ENCODE measurements around the gene GOLGA6D.
"Not testable (repeated sequence)": the region's sequence is repeated elsewhere in the genome, so short reads cannot be mapped to it uniquely, and the experiment has no call there.

GOLGA6D gene

GRCh38 chr15:75335313-75335704 lies 52.7 kb downstream of the GOLGA6D start:
- Histone ChIP-seq H3K27me3 (ENCODE audit: insufficient read depth, low read length) (no peaks in the 10 kb centered on the region), H3K4me3 (ENCODE audit: low read depth, low read length) (peak overlapping the region; percentile 89), H3K79me2 (ENCODE audit: control insufficient read depth, insufficient read depth, low read length, unreplicated experiment) (peaks cover 12% of the 10 kb centered on the region), H3K27ac (ENCODE audit: low read depth, low read length) (peak overlapping the region; percentile 34; the same call in 1 of the 2 replicates), H2AFZ (ENCODE audit: low read length, unreplicated experiment) (peak overlapping the region; percentile 90), H3K36me3 (ENCODE audit: insufficient read depth, low read length) (no peaks in the 10 kb centered on the region), H3K4me1 (ENCODE audit: control insufficient read depth, insufficient read depth, low read length, unreplicated experiment) (peaks cover 9% of the 10 kb centered on the region)

DNA sequence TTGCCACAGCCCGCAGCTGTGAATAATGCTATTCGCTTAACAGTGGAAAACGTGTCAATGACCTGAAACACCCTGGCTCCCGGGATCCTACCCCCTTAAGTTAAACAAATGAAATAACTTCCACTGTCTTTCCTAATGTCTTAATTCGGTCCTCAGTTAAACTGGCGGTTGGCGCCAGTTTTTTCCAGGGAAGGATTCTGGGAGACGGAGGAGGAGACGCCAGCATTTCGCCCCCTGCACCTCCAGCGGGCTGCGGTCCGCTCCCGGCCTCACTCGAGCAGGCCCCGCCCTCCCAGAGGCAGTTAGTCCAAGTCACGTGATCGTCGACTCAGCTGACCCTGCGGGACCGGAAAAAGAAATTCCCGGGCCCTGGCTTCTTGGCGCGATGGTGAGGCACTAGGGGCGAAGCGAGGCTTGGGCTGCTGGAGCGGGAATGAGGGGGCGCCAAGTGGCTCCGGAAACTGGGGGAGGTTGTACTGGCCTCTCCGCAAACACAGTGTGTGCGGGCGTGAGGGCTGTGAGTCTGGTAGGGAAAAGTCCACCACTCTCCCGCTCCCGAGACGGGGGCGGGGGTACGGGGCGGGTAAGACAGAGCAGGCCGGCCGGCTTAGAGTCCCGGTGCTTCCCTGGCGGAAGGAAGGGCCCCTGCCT lies 53.2 kb downstream of the GOLGA6D start, which contains the start of gene COMMD4:
Gene COMMD4, plus strand, starts transcription at position 359 of the 651 bp plus-strand sequence. Its CDS starts 27 bp downstream, at position 386.
- Histone ChIP-seq H3K27me3 (ENCODE audit: insufficient read depth, low read length) (no peaks in the 10 kb centered on the region), H3K4me3 (ENCODE audit: low read depth, low read length) (peak within 1 kb of the TSS; percentile 89), H3K27ac (ENCODE audit: low read depth, low read length) (peak within 1 kb of the TSS; percentile 48), H3K36me3 (ENCODE audit: insufficient read depth, low read length) (no peaks in the 10 kb centered on the region), H3K4me1 (ENCODE audit: control insufficient read depth, insufficient read depth, low read length, unreplicated experiment) (peaks cover 9% of the 10 kb centered on the region), H2AFZ (ENCODE audit: low read length, unreplicated experiment) (peak within 1 kb of the TSS; percentile 90), H3K79me2 (ENCODE audit: control insufficient read depth, insufficient read depth, low read length, unreplicated experiment) (peaks cover 12% of the 10 kb centered on the region)

- Histone ChIP-seq H2AFZ (ENCODE audit: low read length, unreplicated experiment) (no peak overlapping the region), H3K27ac (ENCODE audit: low read depth, low read length) (no peak overlapping the region), H3K4me3 (ENCODE audit: low read depth, low read length) (no peak overlapping the region), H3K27me3 (ENCODE audit: insufficient read depth, low read length) (no peaks in the 10 kb centered on the region), H3K4me1 (ENCODE audit: control insufficient read depth, insufficient read depth, low read length, unreplicated experiment) (peaks cover 9% of the 10 kb centered on the region), H3K36me3 (ENCODE audit: insufficient read depth, low read length) (no peaks in the 10 kb centered on the region), H3K79me2 (ENCODE audit: control insufficient read depth, insufficient read depth, low read length, unreplicated experiment) (peaks cover 12% of the 10 kb centered on the region)
Observed at GRCh38 chr15:75338661-75339240, 56.1 kb downstream of the GOLGA6D start.

GRCh38 chr15:75339531-75340240 lies 57.1 kb downstream of the GOLGA6D start:
- no peaks in the 10 kb centered on the region for H3K27me3 ChIP-seq (ENCODE audit: insufficient read depth, low read length)
- H3K4me3 ChIP-seq (ENCODE audit: low read depth, low read length): no peak overlapping the region
- H3K27ac ChIP-seq (ENCODE audit: low read depth, low read length): no peak overlapping the region
- H3K4me1 ChIP-seq (ENCODE audit: control insufficient read depth, insufficient read depth, low read length, unreplicated experiment): peaks cover 9% of the 10 kb centered on the region
- H3K36me3 ChIP-seq (ENCODE audit: insufficient read depth, low read length): no peaks in the 10 kb centered on the region
- H2AFZ ChIP-seq (ENCODE audit: low read length, unreplicated experiment): no peak overlapping the region
- H3K79me2 ChIP-seq (ENCODE audit: control insufficient read depth, insufficient read depth, low read length, unreplicated experiment): peaks cover 12% of the 10 kb centered on the region

- no peak overlapping the region for H2AFZ ChIP-seq (ENCODE audit: low read length, unreplicated experiment)
Observed at GRCh38 chr15:75342221-75342620, 59.6 kb downstream of the GOLGA6D start.

GRCh38 chr15:75343953-75344352 lies 61.3 kb downstream of the GOLGA6D start:
- H3K27me3 ChIP-seq (ENCODE audit: insufficient read depth, low read length); H3K4me3 ChIP-seq (ENCODE audit: low read depth, low read length); H3K4me1 ChIP-seq (ENCODE audit: control insufficient read depth, insufficient read depth, low read length, unreplicated experiment); H2AFZ ChIP-seq (ENCODE audit: low read length, unreplicated experiment); H3K79me2 ChIP-seq (ENCODE audit: control insufficient read depth, insufficient read depth, low read length, unreplicated experiment); H3K36me3 ChIP-seq (ENCODE audit: insufficient read depth, low read length); H3K27ac ChIP-seq (ENCODE audit: low read depth, low read length): not testable (repeated sequence)

More at GRCh38 chr15:75342221-75342620, 59.6 kb downstream of the GOLGA6D start:
- Histone ChIP-seq H3K4me1 (ENCODE audit: control insufficient read depth, insufficient read depth, low read length, unreplicated experiment) (no peaks in the 10 kb centered on the region), H3K4me3 (ENCODE audit: low read depth, low read length) (no peak overlapping the region), H3K27me3 (ENCODE audit: insufficient read depth, low read length) (no peaks in the 10 kb centered on the region), H3K79me2 (ENCODE audit: control insufficient read depth, insufficient read depth, low read length, unreplicated experiment) (no peaks in the 10 kb centered on the region), H3K27ac (ENCODE audit: low read depth, low read length) (no peak overlapping the region), H3K36me3 (ENCODE audit: insufficient read depth, low read length) (no peaks in the 10 kb centered on the region)

All from ACC112 (cell line).